Kidney tubule cell (primary cell): ENCODE results near the gene C15orf61.

Experiments
- DNase-seq: peaks from one replicate; pipeline ENCODE4 v3.0.0-alpha.2; 2018; ENCODE audit warnings: low spot score

Gene C15orf61

GRCh38 chr15:67521029-67521782 lies at the start of gene C15orf61:
C15orf61 (plus strand) TSS chr15:67521131; CDS start chr15:67521249, 118 bp downstream.
- DNase-seq, result peak; percentile 92

GRCh38 chr15:67472957-67473356 lies 48.0 kb upstream of the C15orf61 start:
- DNase-seq, result no peak

GRCh38 chr15:67474405-67475110 lies 46.4 kb upstream of the C15orf61 start:
- DNase-seq, result no peak

GRCh38 chr15:67479781-67480505 lies 41.0 kb upstream of the C15orf61 start:
- no peak for DNase-seq

GRCh38 chr15:67480741-67481140 lies 40.2 kb upstream of the C15orf61 start:
- DNase-seq, result no peak

- no peak for DNase-seq
Observed at GRCh38 chr15:67481680-67482079, 39.3 kb upstream of the C15orf61 start.

- no peak for DNase-seq
Observed at GRCh38 chr15:67495585-67495984, 25.3 kb upstream of the C15orf61 start.

- DNase-seq, result no peak
Observed at GRCh38 chr15:67501177-67501835, 19.6 kb upstream of the C15orf61 start.

- DNase-seq, result no peak
Observed at GRCh38 chr15:67501836-67502461, 19.0 kb upstream of the C15orf61 start.

- DNase-seq, result no peak
Observed at GRCh38 chr15:67504056-67504455, 16.9 kb upstream of the C15orf61 start.

GRCh38 chr15:67504796-67505195 lies 16.1 kb upstream of the C15orf61 start:
- DNase-seq, result no peak

- DNase-seq, result no peak
Observed at GRCh38 chr15:67505675-67506572, 15.0 kb upstream of the C15orf61 start.

- DNase-seq, result no peak
Observed at GRCh38 chr15:67506775-67507747, 13.9 kb upstream of the C15orf61 start.

- DNase-seq, result no peak
Observed at GRCh38 chr15:67508407-67508806, 12.5 kb upstream of the C15orf61 start.

GRCh38 chr15:67509918-67510317 lies 11.0 kb upstream of the C15orf61 start:
- DNase-seq, result no peak

GRCh38 chr15:67510597-67511190 lies 10.2 kb upstream of the C15orf61 start:
- peak; percentile 34 for DNase-seq

GRCh38 chr15:67511606-67512005 lies 9.3 kb upstream of the C15orf61 start:
- DNase-seq, result no peak

- DNase-seq, result no peak
Observed at GRCh38 chr15:67512140-67512539, 8.8 kb upstream of the C15orf61 start.
